Esophagus muscularis mucosa (tissue), 4 donors: ENCODE measurements around the gene FAM149B1. TPM values are rescaled to one million over a fixed set of nuclear protein-coding genes. Genes with fewer than 3 reads are reported as not detected.

Experiments used
- DNase-seq: peaks from one replicate; pipeline ENCODE4 v3.0.0-alpha.2; 2017; ENCODE audit errors: extremely low spot score
- H3K27ac ChIP-seq, 4 donors: fragments of 200-600 bp; sonication (generic); replicated peaks in 1 of 4; 1 replicate in 3 of 4; 2 replicates in 1 of 4; pipeline ENCODE4 v1.5.1; 2016 to 2019; ENCODE audit warnings: mild to moderate bottlenecking in 1 of 4
- H3K27me3 ChIP-seq, 4 donors: fragments of 200-600 bp; sonication (generic); one replicate each; pipeline versions ENCODE4 v1.5.1 to v1.6.0; 2016 to 2019
- H3K36me3 ChIP-seq, 4 donors: fragments of 200-600 bp; sonication (generic); one replicate each; pipeline ENCODE4 v1.5.1; 2016 to 2019
- H3K4me1 ChIP-seq, 4 donors: fragments of 200-600 bp; sonication (generic); one replicate each; pipeline ENCODE4 v1.5.1; 2016 to 2019
- H3K4me3 ChIP-seq, 4 donors: fragments of 200-600 bp; sonication (generic); 1 replicate in 2 of 4; 2 replicates in 2 of 4; pipeline ENCODE4 v1.5.1; 2016 to 2019; ENCODE audit warnings: mild to moderate bottlenecking in 4 of 4, moderate library complexity in 1 of 4
- H3K9me3 ChIP-seq, 4 donors: fragments of 200-600 bp; sonication (generic); 1 replicate in 3 of 4; 2 replicates in 1 of 4; pipeline ENCODE4 v1.5.1; 2016 to 2019
- CTCF ChIP-seq, 3 experiments: fragments of 200-600 bp in 2 of 3; fragments of 450-650 bp in 1 of 3; sonication (generic) in 2 of 3; IDR thresholded peaks; one replicate each; pipeline ENCODE4 v1.5.1; 2017 to 2019; ENCODE audit warnings: antibody characterized with exemption in 3 of 3, mild to moderate bottlenecking in 2 of 3, moderate library complexity in 1 of 3
- EP300 ChIP-seq: sonication (generic); formaldehyde crosslinking; IDR thresholded peaks from one replicate; pipeline ENCODE4 v1.6.1; 2017; ENCODE audit warnings: antibody characterized with exemption
- POLR2A ChIP-seq: fragments of 450-650 bp; IDR thresholded peaks from one replicate; pipeline ENCODE4 v1.6.1; 2017; ENCODE audit warnings: antibody characterized with exemption, moderate library complexity, mild to moderate bottlenecking, low read depth
- POLR2AphosphoS5 ChIP-seq, 2 donors: sonication (generic); formaldehyde crosslinking; IDR thresholded peaks; one replicate each; pipeline ENCODE4 v1.6.1; 2017; ENCODE audit warnings: antibody characterized with exemption in 2 of 2
- WGBS: methylation state at CpG from one replicate; pipeline ENCODE4 v1.1.5; 2018; 5-methylcytosine and 5-hydroxymethylcytosine counted together
- intact Hi-C: fragments of 100-400 bp; cut with DNase I; formaldehyde crosslinking; loops from one replicate; pipeline ENCODE4 v1.15.1; 2023
- total RNA-seq, 4 donors: library from RNA; depleted of rRNA; stranded (reverse); fragments of >200 nt; gene quantifications; one replicate each; pipeline versions ENCODE4 v1.1.0 to v1.2.1, GENCODE V29; 2016

Gene FAM149B1
- total RNA-seq, 4 donors from 2014 or later, result 14.1 to 18.0 (median 14.9) TPM

GRCh38 chr10:73219384-73219783, 51.5 kb downstream of the FAM149B1 start:
- no peaks in the 10 kb centered on the region for H3K4me1 ChIP-seq
- no peak for DNase-seq
- intact Hi-C loops, result no loop called here
- TF ChIP-seq POLR2AphosphoS5 (IDR thresholded peaks at IDR 0.05), result no peak
- TF ChIP-seq POLR2A, result no peak
- no peak for TF ChIP-seq CTCF (IDR thresholded peaks at IDR 0.05)
- TF ChIP-seq EP300, result no peak
- no peaks in the 10 kb centered on the region for H3K27me3 ChIP-seq
- H3K4me3 ChIP-seq, result no peak overlapping the region
- H3K9me3 ChIP-seq, result no peaks in the 10 kb centered on the region
- no peak overlapping the region for H3K27ac ChIP-seq
- peaks cover 7 to 41% (median 19%) of the 10 kb centered on the region in 4 donors for H3K36me3 ChIP-seq

- 92% methylated on average over 1 of the region's 1 CpG for WGBS
- peaks cover 7 to 41% (median 19%) of the 10 kb centered on the region in 4 donors for H3K36me3 ChIP-seq
- H3K4me3 ChIP-seq, result no peak overlapping the region
- H3K9me3 ChIP-seq, result no peaks in the 10 kb centered on the region
- TF ChIP-seq POLR2A (no peak), POLR2AphosphoS5 (IDR thresholded peaks at IDR 0.05) (no peak), CTCF (IDR thresholded peaks at IDR 0.05) (no peak), EP300 (no peak)
- H3K27ac ChIP-seq, result no peak overlapping the region
- no peak for DNase-seq
- H3K27me3 ChIP-seq, result no peaks in the 10 kb centered on the region
- no peaks in the 10 kb centered on the region for H3K4me1 ChIP-seq
- intact Hi-C loops, result no loop called here
Measured at GRCh38 chr10:73220989-73221388, 53.1 kb downstream of the FAM149B1 start.

GRCh38 chr10:73225518-73225917, 57.6 kb downstream of the FAM149B1 start:
- DNase-seq, result no peak
- Histone ChIP-seq H3K27me3 (no peaks in the 10 kb centered on the region), H3K9me3 (no peaks in the 10 kb centered on the region), H3K27ac (no peak overlapping the region), H3K4me1 (no peaks in the 10 kb centered on the region), H3K4me3 (no peak overlapping the region), H3K36me3 (peaks cover 0 to 19% (median 4%) of the 10 kb centered on the region in 4 donors)
- intact Hi-C loops, result no loop called here
- no peak for TF ChIP-seq CTCF (IDR thresholded peaks at IDR 0.05)
- no peak for TF ChIP-seq EP300
- no peak for TF ChIP-seq POLR2A
- TF ChIP-seq POLR2AphosphoS5 (IDR thresholded peaks at IDR 0.05), result no peak

- DNase-seq, result no peak
- H3K27me3 ChIP-seq, result no peaks in the 10 kb centered on the region
- H3K9me3 ChIP-seq, result no peaks in the 10 kb centered on the region
- H3K4me3 ChIP-seq, result no peak overlapping the region
- no peaks in the 10 kb centered on the region for H3K4me1 ChIP-seq
- TF ChIP-seq CTCF (IDR thresholded peaks at IDR 0.05) (no peak), POLR2A (no peak), POLR2AphosphoS5 (IDR thresholded peaks at IDR 0.05) (no peak), EP300 (no peak)
- peaks cover 0 to 28% (median 14%) of the 10 kb centered on the region in 4 donors for H3K36me3 ChIP-seq
- no peak overlapping the region for H3K27ac ChIP-seq
- intact Hi-C loops, result no loop called here
Measured at GRCh38 chr10:73226663-73227062, 58.7 kb downstream of the FAM149B1 start.

- no peaks in the 10 kb centered on the region for H3K4me1 ChIP-seq
- H3K27me3 ChIP-seq, result no peaks in the 10 kb centered on the region
- DNase-seq, result no peak
- no peaks in the 10 kb centered on the region for H3K9me3 ChIP-seq
- H3K36me3 ChIP-seq, result peaks cover 0 to 32% (median 19%) of the 10 kb centered on the region in 4 donors
- no peak overlapping the region for H3K4me3 ChIP-seq
- TF ChIP-seq EP300, result no peak
- no peak for TF ChIP-seq POLR2AphosphoS5 (IDR thresholded peaks at IDR 0.05)
- TF ChIP-seq CTCF (IDR thresholded peaks at IDR 0.05), result no peak
- H3K27ac ChIP-seq, result no peak overlapping the region
- WGBS, result 88% methylated on average over 3 of the region's 3 CpGs
- intact Hi-C loops, result no loop called here
Measured at GRCh38 chr10:73228247-73228646, 60.3 kb downstream of the FAM149B1 start.
